Fibroblast of lung (primary cell): ENCODE results near the gene RAB10. TPM values are rescaled to one million over a fixed set of nuclear protein-coding genes. Genes with fewer than 3 reads are reported as not detected.
"Not testable (repeated sequence)": the region's sequence is repeated elsewhere in the genome, so short reads cannot be mapped to it uniquely, and the experiment has no call there.

ENCODE experiments used
- DNase-seq, 2 donors: peaks; one replicate each; pipeline versions ENCODE4 v3.0.0 to v3.0.0-alpha.2; 2010; ENCODE audit warnings: low read depth in 2 of 2
- H2AFZ ChIP-seq: 2 replicates; pipeline ENCODE4 v1.5.1; 2012; ENCODE audit warnings: low read length, control low read depth, inconsistent platforms
- H3K27ac ChIP-seq: 2 replicates; pipeline ENCODE4 v1.5.1; 2011; ENCODE audit warnings: low read length, control low read depth; ENCODE audit not compliant: insufficient read depth
- H3K27me3 ChIP-seq: 2 replicates; pipeline ENCODE4 v1.5.1; 2011; ENCODE audit warnings: mild to moderate bottlenecking, low read length; ENCODE audit not compliant: control insufficient read depth, insufficient read depth
- H3K36me3 ChIP-seq: 2 replicates; pipeline ENCODE4 v1.5.1; 2011; ENCODE audit warnings: low read length; ENCODE audit not compliant: control insufficient read depth, insufficient read depth
- H3K4me1 ChIP-seq: 2 replicates; pipeline ENCODE4 v1.5.1; 2011; ENCODE audit warnings: low read length; ENCODE audit not compliant: control insufficient read depth, insufficient read depth; ENCODE audit errors: extremely low read depth
- H3K4me2 ChIP-seq: 2 replicates; pipeline ENCODE4 v1.5.1; 2011; ENCODE audit warnings: low read length, control low read depth; ENCODE audit not compliant: insufficient read depth; ENCODE audit errors: extremely low read depth
- H3K4me3 ChIP-seq, 4 experiments: fragments of 200-600 bp in 1 of 4; sonication (generic) in 1 of 4; replicated peaks in 1 of 4; 2 replicates each; pipeline ENCODE4 v1.5.1; 2011 to 2016; ENCODE audit warnings: low read length in 4 of 4, low read depth in 3 of 4, mild to moderate bottlenecking in 3 of 4, control low read depth in 2 of 4, inconsistent platforms in 1 of 4, mixed read lengths in 1 of 4; ENCODE audit not compliant: insufficient read depth in 1 of 4; ENCODE audit errors: control extremely low read depth in 1 of 4
- H3K79me2 ChIP-seq: 2 replicates; pipeline ENCODE4 v1.5.1; 2012; ENCODE audit warnings: mild to moderate bottlenecking, low read length, inconsistent platforms; ENCODE audit not compliant: control insufficient read depth, insufficient read depth
- H3K9ac ChIP-seq: 2 replicates; pipeline ENCODE4 v1.5.1; 2011; ENCODE audit warnings: mild to moderate bottlenecking, low read length, control low read depth; ENCODE audit not compliant: insufficient read depth
- H3K9me3 ChIP-seq: 2 replicates; pipeline ENCODE4 v1.5.1; 2012; ENCODE audit warnings: low read depth, low read length; ENCODE audit not compliant: control insufficient read depth, insufficient read depth
- H4K20me1 ChIP-seq: 2 replicates; pipeline ENCODE4 v1.5.1; 2011; ENCODE audit warnings: low read length; ENCODE audit not compliant: control insufficient read depth, insufficient read depth; ENCODE audit errors: extremely low read depth
- EZH2 ChIP-seq: IDR thresholded peaks from 2 replicates; pipeline ENCODE4 v1.5.1; 2012; ENCODE audit warnings: low read length, control low read depth, mild to moderate bottlenecking; ENCODE audit errors: missing control alignments
- polyA plus RNA-seq, 2 donors: library from polyadenylated mRNA; depleted of rRNA in 1 of 2; stranded (reverse) in 1 of 2; unstranded in 1 of 2; fragments of >200 nt; gene quantifications; 2 replicates each; pipeline ENCODE4 v1.2.1, GENCODE V29; 2011 to 2012; ENCODE audit warnings: missing spikeins in 1 of 2
- total RNA-seq: library from RNA; depleted of rRNA; stranded (reverse); fragments of >200 nt; gene quantifications from 2 replicates; pipeline ENCODE4 v1.2.1, GENCODE V29; 2014
- TF ChIP-seq, protein P1 (sequence below), 2 donors: IDR thresholded peaks in 1 of 2; conservative IDR thresholded peaks in 1 of 2; 1 replicate in 1 of 2; 2 replicates in 1 of 2; pipeline ENCODE4 v1.5.1; 2011 to 2012; ENCODE audit warnings: low read length in 2 of 2, control low read depth in 1 of 2, inconsistent platforms in 1 of 2, low read depth in 1 of 2, mild to moderate bottlenecking in 1 of 2

The RAB10 gene
- total and polyA plus RNA-seq, 2 donors (not counting 1 experiment from before 2014, with no cell fraction given): 94.1 to 253 TPM

GRCh38 chr2:26164231-26164630 lies 130.3 kb downstream of the RAB10 start:
- Histone ChIP-seq H3K27me3 (no peaks in the 10 kb centered on the region), H3K4me1 (no peaks in the 10 kb centered on the region), H3K79me2 (no peaks in the 10 kb centered on the region), H3K4me3 (no peak overlapping the region), H3K4me2 (no peak overlapping the region), H3K36me3 (no peaks in the 10 kb centered on the region), H4K20me1 (no peaks in the 10 kb centered on the region), H2AFZ (no peak overlapping the region), H3K9ac (no peak overlapping the region), H3K27ac (no peak overlapping the region), H3K9me3 (no peaks in the 10 kb centered on the region)
- no peak for DNase-seq
- no peak for TF ChIP-seq EZH2
- TF ChIP-seq, protein P1, sequence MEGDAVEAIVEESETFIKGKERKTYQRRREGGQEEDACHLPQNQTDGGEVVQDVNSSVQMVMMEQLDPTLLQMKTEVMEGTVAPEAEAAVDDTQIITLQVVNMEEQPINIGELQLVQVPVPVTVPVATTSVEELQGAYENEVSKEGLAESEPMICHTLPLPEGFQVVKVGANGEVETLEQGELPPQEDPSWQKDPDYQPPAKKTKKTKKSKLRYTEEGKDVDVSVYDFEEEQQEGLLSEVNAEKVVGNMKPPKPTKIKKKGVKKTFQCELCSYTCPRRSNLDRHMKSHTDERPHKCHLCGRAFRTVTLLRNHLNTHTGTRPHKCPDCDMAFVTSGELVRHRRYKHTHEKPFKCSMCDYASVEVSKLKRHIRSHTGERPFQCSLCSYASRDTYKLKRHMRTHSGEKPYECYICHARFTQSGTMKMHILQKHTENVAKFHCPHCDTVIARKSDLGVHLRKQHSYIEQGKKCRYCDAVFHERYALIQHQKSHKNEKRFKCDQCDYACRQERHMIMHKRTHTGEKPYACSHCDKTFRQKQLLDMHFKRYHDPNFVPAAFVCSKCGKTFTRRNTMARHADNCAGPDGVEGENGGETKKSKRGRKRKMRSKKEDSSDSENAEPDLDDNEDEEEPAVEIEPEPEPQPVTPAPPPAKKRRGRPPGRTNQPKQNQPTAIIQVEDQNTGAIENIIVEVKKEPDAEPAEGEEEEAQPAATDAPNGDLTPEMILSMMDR (conservative IDR thresholded peaks at IDR 0.05 in 1 of 2, IDR thresholded peaks at IDR 0.05 in 1 of 2; ENCODE audit: low read depth in 1 of 2, low read length in 2 of 2): no peak

GRCh38 chr2:26164641-26165211 lies 130.8 kb downstream of the RAB10 start:
- Histone ChIP-seq H3K9ac (no peak overlapping the region), H3K27me3 (no peaks in the 10 kb centered on the region), H3K4me3 (no peak overlapping the region), H3K27ac (no peak overlapping the region), H3K79me2 (no peaks in the 10 kb centered on the region), H3K36me3 (no peaks in the 10 kb centered on the region), H3K4me2 (no peak overlapping the region), H4K20me1 (no peaks in the 10 kb centered on the region), H2AFZ (no peak overlapping the region), H3K4me1 (no peaks in the 10 kb centered on the region), H3K9me3 (no peaks in the 10 kb centered on the region)
- DNase-seq: no peak
- no peak for TF ChIP-seq EZH2
- TF ChIP-seq, protein P1 (conservative IDR thresholded peaks at IDR 0.05 in 1 of 2, IDR thresholded peaks at IDR 0.05 in 1 of 2; ENCODE audit: low read depth in 1 of 2, low read length in 2 of 2): no peak

DNA sequence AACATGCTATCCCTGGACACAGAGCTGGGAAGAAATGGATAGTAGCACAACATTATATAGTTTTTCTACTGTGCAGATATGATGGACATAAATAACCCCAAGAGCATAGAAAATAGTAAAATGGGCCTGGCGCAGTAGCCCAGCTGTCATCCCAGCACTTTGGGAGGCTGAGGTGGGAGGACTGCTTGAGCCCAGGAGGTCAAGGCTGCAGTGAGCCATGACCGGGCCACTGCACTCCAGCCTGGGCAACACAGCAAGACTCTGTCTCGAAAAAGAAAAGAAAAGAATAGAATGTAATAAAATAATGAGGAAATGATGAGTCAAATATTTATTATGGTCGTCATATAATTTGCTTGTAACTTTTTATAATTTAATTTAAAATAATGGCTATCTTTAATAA lies 131.5 kb downstream of the RAB10 start:
- Histone ChIP-seq H3K36me3 (no peaks in the 10 kb centered on the region), H3K27ac (no peak overlapping the region), H3K4me2 (no peak overlapping the region), H3K79me2 (no peaks in the 10 kb centered on the region), H4K20me1 (no peaks in the 10 kb centered on the region), H3K9ac (no peak overlapping the region), H3K4me1 (no peaks in the 10 kb centered on the region), H3K27me3 (no peaks in the 10 kb centered on the region), H3K9me3 (no peaks in the 10 kb centered on the region), H3K4me3 (no peak overlapping the region), H2AFZ (no peak overlapping the region)
- TF ChIP-seq, protein P1 (conservative IDR thresholded peaks at IDR 0.05 in 1 of 2, IDR thresholded peaks at IDR 0.05 in 1 of 2; ENCODE audit: low read depth in 1 of 2, low read length in 2 of 2): no peak
- no peak for TF ChIP-seq EZH2
- no peak for DNase-seq

- H3K4me3 ChIP-seq, H4K20me1 ChIP-seq, H3K4me1 ChIP-seq, H3K27me3 ChIP-seq, H3K36me3 ChIP-seq, H3K79me2 ChIP-seq, H3K9me3 ChIP-seq, DNase-seq, H2AFZ ChIP-seq, H3K4me2 ChIP-seq, H3K27ac ChIP-seq, H3K9ac ChIP-seq: not testable (repeated sequence)
Observed at GRCh38 chr2:26166541-26166940, 132.7 kb downstream of the RAB10 start.
